HL-60 (cell line): ENCODE results near the gene SERPINB5.
A peak's percentile ranks its signal among the peaks of the same experiment; 100 is the strongest.

Source experiments
- DNase-seq, 2 experiments: peaks; one replicate each; pipeline ENCODE4 v3.0.0-alpha.2; 2010 to 2020; ENCODE audit warnings: low read depth in 1 of 2, low spot score in 1 of 2
- H3K27ac ChIP-seq: fragments of 250-450 bp; sonication (Bioruptor Pico); replicated peaks from 2 replicates; pipeline ENCODE4 v1.5.1; 2020; ENCODE audit warnings: mild to moderate bottlenecking, moderate library complexity
- H3K27me3 ChIP-seq: fragments of 250-450 bp; sonication (Bioruptor Pico); 2 replicates; pipeline ENCODE4 v1.5.1; 2021; ENCODE audit warnings: mild to moderate bottlenecking, moderate library complexity; ENCODE audit not compliant: insufficient read depth, poor library complexity, severe bottlenecking
- H3K4me3 ChIP-seq: replicated peaks from 2 replicates; pipeline ENCODE4 v1.5.1; 2011; ENCODE audit warnings: mild to moderate bottlenecking, control low read depth, low read length; ENCODE audit not compliant: insufficient read depth
- CTCF ChIP-seq: IDR thresholded peaks from one replicate; pipeline ENCODE4 v1.5.1; 2011; ENCODE audit warnings: low read length, control low read depth, inconsistent platforms; ENCODE audit not compliant: insufficient read depth
- GABPA ChIP-seq: IDR thresholded peaks from 2 replicates; pipeline ENCODE4 v1.6.1; 2012; ENCODE audit warnings: low read depth
- POLR2AphosphoS5 ChIP-seq: IDR thresholded peaks from 2 replicates; pipeline ENCODE4 v1.6.1; 2012; ENCODE audit warnings: low read depth
- REST ChIP-seq: IDR thresholded peaks from 2 replicates; pipeline ENCODE4 v1.6.1; 2012; ENCODE audit warnings: low read depth; ENCODE audit not compliant: insufficient replicate concordance
- SPI1 ChIP-seq: IDR thresholded peaks from 2 replicates; pipeline ENCODE4 v1.6.1; 2012; ENCODE audit warnings: low read depth, mild to moderate bottlenecking, borderline replicate concordance

SERPINB5 gene

GRCh38 chr18:63439334-63439733 is 37.4 kb upstream of the SERPINB5 start:
- no peak overlapping the region for H3K4me3 ChIP-seq
- H3K27ac ChIP-seq: no peak overlapping the region
- H3K27me3 ChIP-seq: no peaks in the 10 kb centered on the region
- DNase-seq: peak; percentile 69 to 79
- TF ChIP-seq CTCF: peak; percentile 96
- no peak for TF ChIP-seq SPI1
- no peak for TF ChIP-seq POLR2AphosphoS5
- TF ChIP-seq REST: no peak

- TF ChIP-seq SPI1 (no peak), REST (no peak), POLR2AphosphoS5 (no peak), CTCF (no peak), GABPA (no peak)
- H3K4me3 ChIP-seq: no peak overlapping the region
- no peak overlapping the region for H3K27ac ChIP-seq
- no peak for DNase-seq
- no peaks in the 10 kb centered on the region for H3K27me3 ChIP-seq
Observed at GRCh38 chr18:63440219-63440618, 36.5 kb upstream of the SERPINB5 start.

GRCh38 chr18:63440881-63441280 is 35.9 kb upstream of the SERPINB5 start:
- H3K27ac ChIP-seq: 0 out of 2 replicates have a peak overlapping the region, but pooled peaks have one; percentile 14
- no peaks in the 10 kb centered on the region for H3K27me3 ChIP-seq
- TF ChIP-seq CTCF (no peak), SPI1 (peak; percentile 11; the same call in 1 of the 2 replicates), GABPA (no peak), POLR2AphosphoS5 (no peak)
- DNase-seq: no peak
- H3K4me3 ChIP-seq: no peak overlapping the region

- no peak for DNase-seq
- Histone ChIP-seq H3K27me3 (no peaks in the 10 kb centered on the region), H3K4me3 (no peak overlapping the region), H3K27ac (peak overlapping the region; percentile 74)
- TF ChIP-seq POLR2AphosphoS5: no peak
- no peak for TF ChIP-seq REST
- no peak for TF ChIP-seq SPI1
- TF ChIP-seq CTCF: no peak
- no peak for TF ChIP-seq GABPA
Observed at GRCh38 chr18:63443829-63444228, 32.9 kb upstream of the SERPINB5 start.
